Measurements from ENCODE around the gene F11R. TPM values are rescaled to one million over a fixed set of nuclear protein-coding genes. Genes with fewer than 3 reads are reported as not detected.
"Not testable (repeated sequence)": the region's sequence is repeated elsewhere in the genome, so short reads cannot be mapped to it uniquely, and the experiment has no call there.

The F11R gene
- total and polyA plus RNA-seq, 2 donors (not counting 1 experiment from before 2014, with no cell fraction given), result 16.4 to 17.3 TPM

GRCh38 chr1:160949881-160950280, 71.1 kb downstream of the F11R start:
- DNase-seq, result no peak
- no peaks in the 10 kb centered on the region for H3K27me3 ChIP-seq (replicated peaks in 1 of 4; ENCODE audit: control extremely low read depth in 1 of 4, control insufficient read depth in 3 of 4, insufficient read depth in 4 of 4, low read length in 3 of 4)
- no peaks in the 10 kb centered on the region for H4K20me1 ChIP-seq (ENCODE audit: control insufficient read depth, insufficient read depth, low read length, poor library complexity, severe bottlenecking)
- H3K79me2 ChIP-seq (ENCODE audit: control insufficient read depth, insufficient read depth, low read length), result no peaks in the 10 kb centered on the region
- H3K27ac ChIP-seq (ENCODE audit: low read length in 2 of 2), result no peak overlapping the region
- TF ChIP-seq EZH2 (IDR thresholded peaks at IDR 0.05; ENCODE audit: borderline replicate concordance, insufficient read depth, low read depth, low read length, poor library complexity, severe bottlenecking), result no peak
- no peak for TF ChIP-seq CTCF (IDR thresholded peaks at IDR 0.05)
- no peak for ATAC-seq (ENCODE audit: low read depth)
- no peaks in the 10 kb centered on the region for H3K36me3 ChIP-seq (replicated peaks in 1 of 2; ENCODE audit: control extremely low read depth in 1 of 2, control insufficient read depth in 1 of 2, extremely low read depth in 1 of 2, insufficient read depth in 2 of 2, low read length in 1 of 2)
- H3K9ac ChIP-seq (ENCODE audit: low read length), result no peak overlapping the region
- H3K9me3 ChIP-seq (ENCODE audit: control extremely low read depth in 1 of 3, control insufficient read depth in 2 of 3, insufficient read depth in 1 of 3, low read length in 2 of 3), result no peaks in the 10 kb centered on the region
- H3K4me1 Mint-ChIP-seq, result peaks cover 9% of the 10 kb centered on the region
- H3K4me1 ChIP-seq (ENCODE audit: control insufficient read depth in 2 of 2, insufficient read depth in 2 of 2, low read length in 2 of 2), result peaks cover 0 to 4% of the 10 kb centered on the region in 2 donors
- H3K9me3 Mint-ChIP-seq (ENCODE audit: insufficient read depth), result no peaks in the 10 kb centered on the region
- CTCF ChIA-PET, result interaction anchor here (0.6 to 9.3 kb wide), 5 partner anchors 86 to 225 kb away, joined by 3 to 279 read pairs (median 48); no protein-coding TSS in a partner anchor
- no peak overlapping the region for H3K4me3 ChIP-seq (ENCODE audit: control extremely low read depth in 1 of 5, extremely low read depth in 1 of 5, insufficient read depth in 1 of 5, low read depth in 2 of 5, low read length in 4 of 5)
- H2AFZ ChIP-seq (ENCODE audit: insufficient read depth, low read depth, low read length, poor library complexity, severe bottlenecking), result no peak overlapping the region
- POLR2A ChIA-PET, result no interaction called here
- H3K4me2 ChIP-seq (replicated peaks; ENCODE audit: low read depth, low read length, poor library complexity, severe bottlenecking), result no peak overlapping the region
- H3K27me3 Mint-ChIP-seq, result peaks cover 5% of the 10 kb centered on the region
- no peak overlapping the region for H3K27ac Mint-ChIP-seq
- intact Hi-C loops (cut with micrococcal nuclease), result loop anchor here (5.0 kb wide), 1 partner anchor 183 kb away; no protein-coding TSS in a partner anchor
- H3K4me3 Mint-ChIP-seq, result no peak overlapping the region
- 83% methylated on average over 2 of the region's 2 CpGs for WGBS (ENCODE audit: insufficient coverage)

GRCh38 chr1:160949216-160949880, 71.6 kb downstream of the F11R start:
- H3K9me3 Mint-ChIP-seq (ENCODE audit: insufficient read depth); H3K9ac ChIP-seq (ENCODE audit: low read length); H3K4me3 ChIP-seq (ENCODE audit: control extremely low read depth in 1 of 5, extremely low read depth in 1 of 5, insufficient read depth in 1 of 5, low read depth in 2 of 5, low read length in 4 of 5); intact Hi-C loops (cut with micrococcal nuclease); H3K27ac ChIP-seq (ENCODE audit: low read length in 2 of 2); H3K36me3 ChIP-seq (replicated peaks in 1 of 2; ENCODE audit: control extremely low read depth in 1 of 2, control insufficient read depth in 1 of 2, extremely low read depth in 1 of 2, insufficient read depth in 2 of 2, low read length in 1 of 2); H3K27me3 ChIP-seq (replicated peaks in 1 of 4; ENCODE audit: control extremely low read depth in 1 of 4, control insufficient read depth in 3 of 4, insufficient read depth in 4 of 4, low read length in 3 of 4); H3K27ac Mint-ChIP-seq; H3K9me3 ChIP-seq (ENCODE audit: control extremely low read depth in 1 of 3, control insufficient read depth in 2 of 3, insufficient read depth in 1 of 3, low read length in 2 of 3); H2AFZ ChIP-seq (ENCODE audit: insufficient read depth, low read depth, low read length, poor library complexity, severe bottlenecking); H3K4me3 Mint-ChIP-seq; H3K4me2 ChIP-seq (replicated peaks; ENCODE audit: low read depth, low read length, poor library complexity, severe bottlenecking); POLR2A ChIA-PET; H3K4me1 Mint-ChIP-seq; H3K79me2 ChIP-seq (ENCODE audit: control insufficient read depth, insufficient read depth, low read length); ATAC-seq (ENCODE audit: low read depth); H3K4me1 ChIP-seq (ENCODE audit: control insufficient read depth in 2 of 2, insufficient read depth in 2 of 2, low read length in 2 of 2); H4K20me1 ChIP-seq (ENCODE audit: control insufficient read depth, insufficient read depth, low read length, poor library complexity, severe bottlenecking); DNase-seq; H3K27me3 Mint-ChIP-seq: not testable (repeated sequence)
- no CpG with 5 or more reads among the region's 7 CpGs for WGBS (ENCODE audit: insufficient coverage)
- CTCF ChIA-PET, result interaction anchor here (0.6 to 5.9 kb wide), 3 partner anchors 113 to 144 kb away, joined by 3 to 111 read pairs (median 48); no protein-coding TSS in a partner anchor

GRCh38 chr1:160947174-160947759, 73.7 kb downstream of the F11R start:
- H3K4me1 Mint-ChIP-seq; H3K9ac ChIP-seq (ENCODE audit: low read length); CTCF ChIA-PET; ATAC-seq (ENCODE audit: low read depth); H3K4me3 Mint-ChIP-seq; POLR2A ChIA-PET; intact Hi-C loops (cut with micrococcal nuclease); H3K4me1 ChIP-seq (ENCODE audit: control insufficient read depth in 2 of 2, insufficient read depth in 2 of 2, low read length in 2 of 2); H3K27me3 Mint-ChIP-seq; H3K9me3 ChIP-seq (ENCODE audit: control extremely low read depth in 1 of 3, control insufficient read depth in 2 of 3, insufficient read depth in 1 of 3, low read length in 2 of 3); H3K9me3 Mint-ChIP-seq (ENCODE audit: insufficient read depth); H3K36me3 ChIP-seq (replicated peaks in 1 of 2; ENCODE audit: control extremely low read depth in 1 of 2, control insufficient read depth in 1 of 2, extremely low read depth in 1 of 2, insufficient read depth in 2 of 2, low read length in 1 of 2); H2AFZ ChIP-seq (ENCODE audit: insufficient read depth, low read depth, low read length, poor library complexity, severe bottlenecking); DNase-seq; H3K4me3 ChIP-seq (ENCODE audit: control extremely low read depth in 1 of 5, extremely low read depth in 1 of 5, insufficient read depth in 1 of 5, low read depth in 2 of 5, low read length in 4 of 5); H3K27ac ChIP-seq (ENCODE audit: low read length in 2 of 2); H3K27ac Mint-ChIP-seq; H3K27me3 ChIP-seq (replicated peaks in 1 of 4; ENCODE audit: control extremely low read depth in 1 of 4, control insufficient read depth in 3 of 4, insufficient read depth in 4 of 4, low read length in 3 of 4); H3K79me2 ChIP-seq (ENCODE audit: control insufficient read depth, insufficient read depth, low read length); H4K20me1 ChIP-seq (ENCODE audit: control insufficient read depth, insufficient read depth, low read length, poor library complexity, severe bottlenecking); H3K4me2 ChIP-seq (replicated peaks; ENCODE audit: low read depth, low read length, poor library complexity, severe bottlenecking): not testable (repeated sequence)
- WGBS (ENCODE audit: insufficient coverage), result no CpG with 5 or more reads among the region's 7 CpGs
